HFF-Myc (cell line): ENCODE measurements around the gene ADARB2.

Experiments used
- DNase-seq: peaks from one replicate; pipeline ENCODE4 v3.0.0-alpha.2; 2011; ENCODE audit warnings: low read depth; ENCODE audit errors: extremely low read depth
- H3K4me3 ChIP-seq: replicated peaks from 2 replicates; pipeline ENCODE4 v1.5.1; 2011; ENCODE audit warnings: low read depth, mild to moderate bottlenecking, control low read depth, low read length
- TF ChIP-seq, protein P1 (sequence below): IDR thresholded peaks from 2 replicates; pipeline ENCODE4 v1.5.1; 2012; ENCODE audit warnings: mild to moderate bottlenecking, low read depth, low read length, control low read depth; ENCODE audit errors: missing control alignments

ADARB2 gene

GRCh38 chr10:1406967-1407945, 330.1 kb downstream of the ADARB2 start:
- no peak for DNase-seq
- H3K4me3 ChIP-seq: no peak overlapping the region
- TF ChIP-seq, protein P1, sequence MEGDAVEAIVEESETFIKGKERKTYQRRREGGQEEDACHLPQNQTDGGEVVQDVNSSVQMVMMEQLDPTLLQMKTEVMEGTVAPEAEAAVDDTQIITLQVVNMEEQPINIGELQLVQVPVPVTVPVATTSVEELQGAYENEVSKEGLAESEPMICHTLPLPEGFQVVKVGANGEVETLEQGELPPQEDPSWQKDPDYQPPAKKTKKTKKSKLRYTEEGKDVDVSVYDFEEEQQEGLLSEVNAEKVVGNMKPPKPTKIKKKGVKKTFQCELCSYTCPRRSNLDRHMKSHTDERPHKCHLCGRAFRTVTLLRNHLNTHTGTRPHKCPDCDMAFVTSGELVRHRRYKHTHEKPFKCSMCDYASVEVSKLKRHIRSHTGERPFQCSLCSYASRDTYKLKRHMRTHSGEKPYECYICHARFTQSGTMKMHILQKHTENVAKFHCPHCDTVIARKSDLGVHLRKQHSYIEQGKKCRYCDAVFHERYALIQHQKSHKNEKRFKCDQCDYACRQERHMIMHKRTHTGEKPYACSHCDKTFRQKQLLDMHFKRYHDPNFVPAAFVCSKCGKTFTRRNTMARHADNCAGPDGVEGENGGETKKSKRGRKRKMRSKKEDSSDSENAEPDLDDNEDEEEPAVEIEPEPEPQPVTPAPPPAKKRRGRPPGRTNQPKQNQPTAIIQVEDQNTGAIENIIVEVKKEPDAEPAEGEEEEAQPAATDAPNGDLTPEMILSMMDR: no peak

DNA sequence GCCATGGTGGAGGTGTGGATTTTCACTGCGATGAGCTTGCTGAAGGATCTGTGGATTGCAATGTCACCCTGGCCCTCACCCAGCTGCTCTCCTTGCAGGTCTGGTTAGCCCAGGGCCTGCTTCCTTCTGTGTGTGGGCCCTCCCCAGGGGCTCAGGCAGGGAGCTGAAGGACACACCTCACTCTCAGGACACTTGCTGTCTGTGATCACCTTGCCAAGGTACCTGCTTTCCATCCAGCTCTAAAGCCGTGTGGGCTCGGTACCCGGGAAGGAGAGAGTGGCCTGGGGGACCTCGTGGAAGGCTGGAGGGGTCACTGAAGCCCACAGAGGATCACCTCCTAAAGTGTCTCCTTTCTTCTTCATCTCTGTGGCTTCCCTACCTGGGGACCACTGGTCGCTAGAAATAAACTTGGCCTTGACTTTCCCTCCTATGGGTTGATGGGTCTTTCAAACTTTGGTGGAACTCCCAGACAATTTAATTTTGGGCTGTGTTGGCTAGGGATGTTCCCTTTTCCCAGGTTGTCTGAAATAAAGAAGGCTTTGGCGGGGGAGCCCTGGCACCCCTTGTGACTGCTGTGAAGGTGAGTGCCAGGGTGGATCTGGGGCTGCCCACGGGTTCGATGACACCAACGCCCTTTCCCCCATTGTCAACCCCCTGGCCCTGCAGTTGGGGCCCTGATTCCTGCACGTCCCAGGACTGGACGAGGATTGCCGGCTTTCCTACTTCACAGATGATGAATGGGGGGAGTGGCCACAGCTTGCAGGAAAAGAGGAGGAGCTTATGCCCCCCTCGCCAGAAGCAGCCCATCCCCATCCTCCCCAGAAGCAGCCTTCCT, 331.0 kb downstream of the ADARB2 start:
- H3K4me3 ChIP-seq: no peak overlapping the region
- DNase-seq: no peak
- TF ChIP-seq, protein P1: no peak

GRCh38 chr10:1404323-1405260, 332.7 kb downstream of the ADARB2 start:
- TF ChIP-seq, protein P1: no peak
- no peak for DNase-seq
- H3K4me3 ChIP-seq: no peak overlapping the region

GRCh38 chr10:1403508-1404322, 333.6 kb downstream of the ADARB2 start:
- DNase-seq: no peak
- no peak overlapping the region for H3K4me3 ChIP-seq
- TF ChIP-seq, protein P1: no peak

- H3K4me3 ChIP-seq: no peak overlapping the region
- TF ChIP-seq, protein P1: no peak
- no peak for DNase-seq
Measured at GRCh38 chr10:1402816-1403507, 334.4 kb downstream of the ADARB2 start.
